K562 treated with DMSO at 1 percent for 48 hours (cell line): ENCODE data around the gene GOLT1B. TPM values are rescaled to one million over a fixed set of nuclear protein-coding genes. Genes with fewer than 3 reads are reported as not detected.

Source experiments
- total RNA-seq: library from RNA; unstranded; fragments of 300-600 nt; gene quantifications from 2 replicates; pipeline ENCODE4 v1.2.3, GENCODE V29; 2022; ENCODE audit warnings: low replicate concordance; ENCODE audit errors: extremely low read depth

Gene GOLT1B, protein sequence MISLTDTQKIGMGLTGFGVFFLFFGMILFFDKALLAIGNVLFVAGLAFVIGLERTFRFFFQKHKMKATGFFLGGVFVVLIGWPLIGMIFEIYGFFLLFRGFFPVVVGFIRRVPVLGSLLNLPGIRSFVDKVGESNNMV
- total RNA-seq: not detected in 2 replicates

DNA sequence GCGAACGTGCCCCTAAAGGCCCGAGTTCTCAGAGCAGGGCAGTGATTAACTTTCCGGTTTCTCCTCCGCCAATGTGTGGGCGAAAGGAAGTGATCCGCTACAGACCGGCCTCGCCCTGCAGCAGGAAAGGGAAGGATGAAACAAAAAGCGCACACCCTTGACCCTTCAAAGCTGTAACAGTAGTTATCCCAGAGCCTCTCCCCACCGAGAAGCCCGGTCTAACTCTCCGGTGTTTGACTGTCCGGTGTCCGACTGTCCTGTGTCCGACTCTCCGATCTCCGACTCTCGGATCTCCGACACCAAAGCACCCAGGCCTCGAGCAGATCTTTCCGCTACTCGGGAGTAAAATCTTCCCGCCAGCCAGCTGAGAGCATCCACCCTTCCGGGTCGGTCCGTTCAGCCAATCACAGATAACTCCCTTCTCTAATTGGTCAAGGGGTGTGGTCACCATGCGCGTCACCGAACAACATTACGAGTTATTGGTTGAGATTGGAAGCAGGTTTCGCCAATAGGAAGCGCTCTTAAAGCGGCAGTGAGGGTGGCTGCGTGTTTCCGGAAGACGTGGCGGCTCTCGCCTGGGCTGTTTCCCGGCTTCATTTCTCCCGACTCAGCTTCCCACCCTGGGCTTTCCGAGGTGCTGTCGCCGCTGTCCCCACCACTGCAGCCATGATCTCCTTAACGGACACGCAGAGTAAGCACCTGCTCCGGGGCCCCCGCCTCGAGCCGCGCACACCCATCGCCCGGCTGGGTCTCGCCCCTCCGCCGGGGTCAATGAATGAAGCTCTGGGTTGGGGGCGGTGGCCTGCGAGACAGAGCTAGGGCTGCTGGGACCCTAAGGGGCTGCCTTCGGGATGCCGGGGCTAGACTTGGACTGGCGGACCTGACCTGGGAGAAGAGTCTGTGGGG is at the start of gene GOLT1B, which contains the start of gene RECQL:
Gene GOLT1B, plus strand, starts transcription at position 532 of the 906 bp plus-strand sequence. Its CDS starts 135 bp downstream, at position 667.
Gene RECQL, minus strand, starts transcription at position 378 of the 906 bp plus-strand sequence. CDS start 2,065 bp downstream, outside the sequence.

DNA sequence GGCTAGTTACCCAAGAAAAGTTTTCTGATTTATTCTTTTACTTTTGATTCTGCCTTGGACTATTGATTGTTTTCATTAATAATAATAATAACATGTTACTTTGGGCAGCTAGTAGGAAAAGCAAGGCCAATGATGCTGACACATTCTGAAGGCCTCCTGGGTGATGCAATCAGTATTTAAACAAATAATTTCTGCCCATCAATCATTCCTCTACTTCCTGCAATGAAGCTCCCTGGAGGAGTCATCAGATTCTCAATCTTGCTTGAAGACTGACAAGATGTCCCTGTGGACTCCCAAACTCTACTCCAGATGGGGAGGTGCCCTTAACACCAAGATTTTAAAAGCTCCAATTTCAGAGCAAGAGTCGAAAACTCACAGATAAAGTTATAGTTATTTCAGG is 24.5 kb downstream of the GOLT1B start, which contains the start of gene SPX:
Gene SPX, plus strand, starts transcription at position 244 of the 400 bp plus-strand sequence. CDS start 177 bp downstream, outside the sequence.

Other genes starting within 250 kb of the GOLT1B start
- not detected in 2 replicates for gene SLCO1A2, start 166.9 kb upstream of the GOLT1B start, total RNA-seq
- not detected in 2 replicates for gene IAPP, start 128.9 kb upstream of the GOLT1B start, total RNA-seq
- gene PYROXD1, start 64.1 kb upstream of the GOLT1B start, total RNA-seq: not detected in 2 replicates
- not detected in 2 replicates for gene RECQL, start 154 bp upstream of the GOLT1B start, total RNA-seq
- gene SPX, start 24.5 kb downstream of the GOLT1B start, total RNA-seq: not detected in 2 replicates
- not detected in 2 replicates for gene GYS2, start 103.1 kb downstream of the GOLT1B start, total RNA-seq
- gene LDHB, start 156.1 kb downstream of the GOLT1B start, total RNA-seq: not detected in 2 replicates